Neural cell (in vitro differentiated cells): ENCODE measurements around the gene SLC25A13. TPM values are rescaled to one million over a fixed set of nuclear protein-coding genes. Genes with fewer than 3 reads are reported as not detected.

ENCODE experiments used
- H2AFZ ChIP-seq: fragments of 200-600, 300-800 bp; sonication (generic), shearing (Covaris generic); 2 replicates; pipeline ENCODE4 v1.6.0; 2014; ENCODE audit warnings: low read depth, mild to moderate bottlenecking, antibody characterized with exemption, low read length, moderate library complexity
- H3F3A ChIP-seq: fragments of 200-600 bp; shearing (Covaris generic); 2 replicates; pipeline ENCODE4 v1.6.1; 2016; ENCODE audit warnings: mild to moderate bottlenecking, moderate library complexity, mixed read lengths, antibody characterized with exemption, low read length; ENCODE audit not compliant: insufficient read depth, poor library complexity, severe bottlenecking
- H3K27ac ChIP-seq: fragments of 200-600, 300-800 bp; sonication (generic), shearing (Covaris generic); 2 replicates; pipeline ENCODE4 v1.5.1; 2014; ENCODE audit warnings: mild to moderate bottlenecking, low read length, moderate library complexity
- H3K27me3 ChIP-seq: fragments of 300-800, 200-600 bp; sonication (generic), shearing (Covaris generic); 2 replicates; pipeline ENCODE4 v1.6.0; 2014; ENCODE audit warnings: mild to moderate bottlenecking, low read depth, low read length, moderate library complexity; ENCODE audit not compliant: insufficient read depth
- H3K36me3 ChIP-seq: fragments of 300-800, 200-600 bp; sonication (generic), shearing (Covaris generic); 2 replicates; pipeline ENCODE4 v1.5.1; 2014; ENCODE audit warnings: mild to moderate bottlenecking, antibody characterized with exemption, low read length, moderate library complexity; ENCODE audit not compliant: insufficient read depth
- H3K4me2 ChIP-seq: fragments of 300-800, 200-600 bp; sonication (generic), shearing (Covaris generic); 2 replicates; pipeline ENCODE4 v1.6.0; 2014; ENCODE audit warnings: mild to moderate bottlenecking, low read length
- H3K4me3 ChIP-seq: fragments of 300-800, 200-600 bp; sonication (generic), shearing (Covaris generic); 2 replicates; pipeline ENCODE4 v1.5.1; 2014; ENCODE audit warnings: mild to moderate bottlenecking, low read length, moderate library complexity
- H3K79me2 ChIP-seq: fragments of 200-600 bp; shearing (Covaris generic); replicated peaks from 2 replicates; pipeline ENCODE4 v1.6.0; 2014; ENCODE audit warnings: mild to moderate bottlenecking, low read length, moderate library complexity; ENCODE audit not compliant: insufficient read depth
- H3K9ac ChIP-seq: fragments of 300-800, 200-600 bp; sonication (generic), shearing (Covaris generic); 2 replicates; pipeline ENCODE4 v1.6.1; 2016; ENCODE audit warnings: mild to moderate bottlenecking, low read length, mixed read lengths
- H3K9me2 ChIP-seq: fragments of 200-600 bp; shearing (Covaris generic); 2 replicates; pipeline ENCODE4 v1.6.1; 2016; ENCODE audit warnings: mild to moderate bottlenecking, low read length, mixed read lengths; ENCODE audit not compliant: insufficient read depth
- H3K9me3 ChIP-seq: fragments of 200-600, 300-800 bp; sonication (generic), shearing (Covaris generic); 2 replicates; pipeline ENCODE4 v1.6.1; 2016; ENCODE audit warnings: mild to moderate bottlenecking, mixed run types, low read length, moderate library complexity, mixed read lengths
- H4K20me1 ChIP-seq: fragments of 200-600 bp; shearing (Covaris generic); 2 replicates; pipeline ENCODE4 v1.6.1; 2016; ENCODE audit warnings: mild to moderate bottlenecking, mixed run types; ENCODE audit not compliant: insufficient read depth
- EP300 ChIP-seq: fragments of 450-650 bp; conservative IDR thresholded peaks from 2 replicates; pipeline ENCODE4 v1.6.1; 2014; ENCODE audit warnings: antibody characterized with exemption, mild to moderate bottlenecking, moderate library complexity; ENCODE audit not compliant: poor library complexity, severe bottlenecking
- EZH2 ChIP-seq: fragments of 200-600, 300-800 bp; shearing (Covaris generic), sonication (generic); IDR thresholded peaks from 2 replicates; pipeline ENCODE4 v1.6.1; 2014; ENCODE audit warnings: antibody characterized with exemption, low read length, borderline replicate concordance, mild to moderate bottlenecking; ENCODE audit not compliant: insufficient read depth, poor library complexity, severe bottlenecking
- MXI1 ChIP-seq: fragments of 450-650 bp; conservative IDR thresholded peaks from 2 replicates; pipeline ENCODE4 v1.6.1; 2014; ENCODE audit warnings: antibody characterized with exemption, mild to moderate bottlenecking; ENCODE audit not compliant: poor library complexity, severe bottlenecking
- POLR2AphosphoS5 ChIP-seq: IDR thresholded peaks from 2 replicates; pipeline ENCODE4 v1.6.1; 2012
- RAD21 ChIP-seq: fragments of 450-650 bp; conservative IDR thresholded peaks from 2 replicates; pipeline ENCODE4 v1.6.1; 2014; ENCODE audit warnings: antibody characterized with exemption, mild to moderate bottlenecking, moderate library complexity
- SMC3 ChIP-seq: fragments of 450-650 bp; conservative IDR thresholded peaks from 2 replicates; pipeline ENCODE4 v1.6.1; 2014; ENCODE audit warnings: antibody characterized with exemption, mild to moderate bottlenecking, moderate library complexity; ENCODE audit not compliant: poor library complexity
- TAF1 ChIP-seq: IDR thresholded peaks from 2 replicates; pipeline ENCODE4 v1.6.1; 2012; ENCODE audit warnings: low read depth
- polyA plus RNA-seq: library from polyadenylated mRNA; depleted of rRNA; stranded (reverse); fragments of >200 nt; gene quantifications from 2 replicates; pipeline ENCODE4 v1.2.3, GENCODE V29; 2014
- TF ChIP-seq, protein P1 (sequence below): fragments of 450-650 bp; IDR thresholded peaks from 2 replicates; pipeline ENCODE4 v1.5.1; 2014; ENCODE audit warnings: antibody characterized with exemption, mild to moderate bottlenecking, moderate library complexity; ENCODE audit not compliant: poor library complexity, severe bottlenecking
- TF ChIP-seq, protein P2 (sequence below): IDR thresholded peaks from 2 replicates; pipeline ENCODE4 v1.6.1; 2012; ENCODE audit warnings: borderline replicate concordance

SLC25A13 gene
- polyA plus RNA-seq, 1 donor from 2014 or later: 20.2 TPM

DNA sequence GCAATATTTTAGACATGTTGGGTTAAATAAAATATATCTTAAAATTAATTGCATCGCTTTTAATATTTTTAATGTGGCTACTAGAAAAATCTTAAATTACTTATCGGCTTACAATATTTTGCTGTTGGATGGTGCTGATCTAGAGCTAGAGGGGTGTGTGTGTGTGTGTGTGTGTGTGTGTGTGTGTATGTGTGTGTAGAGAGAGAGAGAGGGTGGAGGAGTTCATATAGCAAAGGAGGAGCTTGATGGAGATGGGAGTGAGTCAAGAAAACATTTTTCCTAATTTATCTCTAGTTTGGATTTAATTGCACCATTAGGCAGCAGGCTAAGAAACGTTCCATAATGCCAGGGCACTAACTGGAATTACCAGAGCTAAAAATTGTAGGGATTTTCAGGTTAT is 10.4 kb upstream of the SLC25A13 start:
- no peak overlapping the region for H3K9ac ChIP-seq
- no peak overlapping the region for H3K4me2 ChIP-seq
- H3K27me3 ChIP-seq: no peaks in the 10 kb centered on the region
- H3K27ac ChIP-seq: no peak overlapping the region
- H3K4me3 ChIP-seq: no peak overlapping the region
- no peaks in the 10 kb centered on the region for H3K9me2 ChIP-seq
- TF ChIP-seq SMC3: no peak
- TF ChIP-seq TAF1: no peak
- TF ChIP-seq MXI1: no peak
- no peak for TF ChIP-seq RAD21
- TF ChIP-seq, protein P1, sequence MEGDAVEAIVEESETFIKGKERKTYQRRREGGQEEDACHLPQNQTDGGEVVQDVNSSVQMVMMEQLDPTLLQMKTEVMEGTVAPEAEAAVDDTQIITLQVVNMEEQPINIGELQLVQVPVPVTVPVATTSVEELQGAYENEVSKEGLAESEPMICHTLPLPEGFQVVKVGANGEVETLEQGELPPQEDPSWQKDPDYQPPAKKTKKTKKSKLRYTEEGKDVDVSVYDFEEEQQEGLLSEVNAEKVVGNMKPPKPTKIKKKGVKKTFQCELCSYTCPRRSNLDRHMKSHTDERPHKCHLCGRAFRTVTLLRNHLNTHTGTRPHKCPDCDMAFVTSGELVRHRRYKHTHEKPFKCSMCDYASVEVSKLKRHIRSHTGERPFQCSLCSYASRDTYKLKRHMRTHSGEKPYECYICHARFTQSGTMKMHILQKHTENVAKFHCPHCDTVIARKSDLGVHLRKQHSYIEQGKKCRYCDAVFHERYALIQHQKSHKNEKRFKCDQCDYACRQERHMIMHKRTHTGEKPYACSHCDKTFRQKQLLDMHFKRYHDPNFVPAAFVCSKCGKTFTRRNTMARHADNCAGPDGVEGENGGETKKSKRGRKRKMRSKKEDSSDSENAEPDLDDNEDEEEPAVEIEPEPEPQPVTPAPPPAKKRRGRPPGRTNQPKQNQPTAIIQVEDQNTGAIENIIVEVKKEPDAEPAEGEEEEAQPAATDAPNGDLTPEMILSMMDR: no peak
- no peak for TF ChIP-seq EZH2
- no peak for TF ChIP-seq POLR2AphosphoS5
- TF ChIP-seq, protein P2, sequence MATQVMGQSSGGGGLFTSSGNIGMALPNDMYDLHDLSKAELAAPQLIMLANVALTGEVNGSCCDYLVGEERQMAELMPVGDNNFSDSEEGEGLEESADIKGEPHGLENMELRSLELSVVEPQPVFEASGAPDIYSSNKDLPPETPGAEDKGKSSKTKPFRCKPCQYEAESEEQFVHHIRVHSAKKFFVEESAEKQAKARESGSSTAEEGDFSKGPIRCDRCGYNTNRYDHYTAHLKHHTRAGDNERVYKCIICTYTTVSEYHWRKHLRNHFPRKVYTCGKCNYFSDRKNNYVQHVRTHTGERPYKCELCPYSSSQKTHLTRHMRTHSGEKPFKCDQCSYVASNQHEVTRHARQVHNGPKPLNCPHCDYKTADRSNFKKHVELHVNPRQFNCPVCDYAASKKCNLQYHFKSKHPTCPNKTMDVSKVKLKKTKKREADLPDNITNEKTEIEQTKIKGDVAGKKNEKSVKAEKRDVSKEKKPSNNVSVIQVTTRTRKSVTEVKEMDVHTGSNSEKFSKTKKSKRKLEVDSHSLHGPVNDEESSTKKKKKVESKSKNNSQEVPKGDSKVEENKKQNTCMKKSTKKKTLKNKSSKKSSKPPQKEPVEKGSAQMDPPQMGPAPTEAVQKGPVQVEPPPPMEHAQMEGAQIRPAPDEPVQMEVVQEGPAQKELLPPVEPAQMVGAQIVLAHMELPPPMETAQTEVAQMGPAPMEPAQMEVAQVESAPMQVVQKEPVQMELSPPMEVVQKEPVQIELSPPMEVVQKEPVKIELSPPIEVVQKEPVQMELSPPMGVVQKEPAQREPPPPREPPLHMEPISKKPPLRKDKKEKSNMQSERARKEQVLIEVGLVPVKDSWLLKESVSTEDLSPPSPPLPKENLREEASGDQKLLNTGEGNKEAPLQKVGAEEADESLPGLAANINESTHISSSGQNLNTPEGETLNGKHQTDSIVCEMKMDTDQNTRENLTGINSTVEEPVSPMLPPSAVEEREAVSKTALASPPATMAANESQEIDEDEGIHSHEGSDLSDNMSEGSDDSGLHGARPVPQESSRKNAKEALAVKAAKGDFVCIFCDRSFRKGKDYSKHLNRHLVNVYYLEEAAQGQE: no peak
- no peak for TF ChIP-seq EP300
- H4K20me1 ChIP-seq: no peaks in the 10 kb centered on the region
- H3K79me2 ChIP-seq: no peaks in the 10 kb centered on the region
- no peaks in the 10 kb centered on the region for H3F3A ChIP-seq
- no peaks in the 10 kb centered on the region for H3K36me3 ChIP-seq
- H3K9me3 ChIP-seq: no peaks in the 10 kb centered on the region
- H2AFZ ChIP-seq: no peak overlapping the region

DNA sequence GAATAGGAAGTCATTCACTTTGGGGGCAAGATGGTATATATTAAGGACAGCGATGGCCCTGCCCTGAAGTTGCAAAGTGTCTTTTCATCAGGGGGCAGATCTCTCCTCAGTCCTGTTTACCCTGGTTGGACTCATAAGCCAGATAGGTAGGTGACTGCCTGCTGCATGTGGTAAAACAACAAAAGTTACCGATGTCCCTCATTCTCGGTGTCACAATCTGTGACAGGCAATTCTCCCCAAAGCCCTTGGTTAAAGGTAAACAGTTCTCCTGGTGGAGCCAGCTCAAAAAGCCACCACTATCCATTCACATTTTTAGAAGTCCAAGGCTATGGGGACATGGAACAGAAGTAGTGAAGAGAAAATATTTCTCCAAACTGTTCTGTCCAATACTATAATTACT is 9.9 kb upstream of the SLC25A13 start:
- no peak for TF ChIP-seq SMC3
- H3K4me3 ChIP-seq: no peak overlapping the region
- H3K9me2 ChIP-seq: no peaks in the 10 kb centered on the region
- no peaks in the 10 kb centered on the region for H4K20me1 ChIP-seq
- H3K4me2 ChIP-seq: no peak overlapping the region
- H3K27me3 ChIP-seq: no peaks in the 10 kb centered on the region
- H3K9me3 ChIP-seq: no peaks in the 10 kb centered on the region
- no peaks in the 10 kb centered on the region for H3K36me3 ChIP-seq
- H3F3A ChIP-seq: no peaks in the 10 kb centered on the region
- H2AFZ ChIP-seq: no peak overlapping the region
- no peak overlapping the region for H3K9ac ChIP-seq
- H3K79me2 ChIP-seq: no peaks in the 10 kb centered on the region
- no peak overlapping the region for H3K27ac ChIP-seq

DNA sequence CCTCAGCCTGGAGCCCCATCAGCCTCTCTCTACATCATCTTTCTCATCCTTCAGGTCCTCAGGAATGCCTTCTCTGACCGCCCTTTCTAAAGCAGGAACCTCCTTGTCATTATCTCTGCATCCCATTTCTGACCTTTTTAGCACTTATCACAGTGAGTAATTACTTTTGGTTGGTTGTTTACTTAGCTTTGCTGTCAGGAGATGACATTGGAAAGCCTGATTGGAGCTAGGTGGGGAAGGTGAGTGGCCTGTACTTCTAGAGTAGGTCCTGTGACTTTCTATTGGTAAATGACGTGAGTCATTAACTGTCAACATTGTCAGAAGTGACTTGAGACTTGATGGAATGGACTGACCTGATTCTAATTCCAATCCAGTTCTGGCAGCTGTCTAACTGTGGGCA is 9.3 kb upstream of the SLC25A13 start:
- no peak overlapping the region for H3K4me3 ChIP-seq
- H3K9me2 ChIP-seq: no peaks in the 10 kb centered on the region
- H3K36me3 ChIP-seq: no peaks in the 10 kb centered on the region
- no peaks in the 10 kb centered on the region for H3K79me2 ChIP-seq
- H3K27ac ChIP-seq: no peak overlapping the region
- no peak overlapping the region for H2AFZ ChIP-seq
- H3K9me3 ChIP-seq: no peaks in the 10 kb centered on the region
- H3K27me3 ChIP-seq: no peaks in the 10 kb centered on the region
- no peaks in the 10 kb centered on the region for H4K20me1 ChIP-seq
- H3F3A ChIP-seq: no peaks in the 10 kb centered on the region
- H3K9ac ChIP-seq: no peak overlapping the region
- no peak overlapping the region for H3K4me2 ChIP-seq
- TF ChIP-seq, protein P2: no peak
- TF ChIP-seq TAF1 (no peak), EP300 (no peak), SMC3 (no peak), RAD21 (no peak), POLR2AphosphoS5 (no peak)
- TF ChIP-seq, protein P1: no peak
